HFF-Myc (cell line): Measurements from ENCODE around the gene ANKRD28.
A peak's percentile ranks its signal among the peaks of the same experiment; 100 is the strongest.
"Not testable (repeated sequence)": the region's sequence is repeated elsewhere in the genome, so short reads cannot be mapped to it uniquely, and the experiment has no call there.

Experiments
- DNase-seq: peaks from one replicate; pipeline ENCODE4 v3.0.0-alpha.2; 2011; ENCODE audit warnings: low read depth; ENCODE audit errors: extremely low read depth
- H3K4me3 ChIP-seq: replicated peaks from 2 replicates; pipeline ENCODE4 v1.5.1; 2011; ENCODE audit warnings: low read depth, mild to moderate bottlenecking, control low read depth, low read length
- TF ChIP-seq, protein P1 (sequence below): IDR thresholded peaks from 2 replicates; pipeline ENCODE4 v1.5.1; 2012; ENCODE audit warnings: mild to moderate bottlenecking, low read depth, low read length, control low read depth; ENCODE audit errors: missing control alignments

ANKRD28 gene

DNA sequence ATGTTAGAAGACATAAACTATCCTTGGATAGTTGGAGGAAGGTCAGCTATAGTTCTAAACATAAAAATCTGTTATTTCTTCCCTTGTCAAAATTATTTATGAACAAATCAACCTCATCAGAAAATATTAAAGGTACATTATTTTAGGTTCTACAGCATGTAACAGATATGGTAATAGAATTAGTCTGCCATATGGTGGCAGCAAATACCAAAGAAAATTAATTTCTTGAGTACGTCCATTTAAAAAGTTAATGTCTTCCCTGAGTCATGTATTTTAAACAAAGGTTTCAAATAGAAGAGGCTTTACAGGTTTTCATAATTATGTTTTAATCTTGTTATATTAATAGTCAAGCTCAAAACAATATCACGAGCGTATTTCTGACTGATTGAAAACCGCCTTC, 17.9 kb upstream of the ANKRD28 start:
- no peak overlapping the region for H3K4me3 ChIP-seq
- DNase-seq: peak; percentile 42
- TF ChIP-seq, protein P1, sequence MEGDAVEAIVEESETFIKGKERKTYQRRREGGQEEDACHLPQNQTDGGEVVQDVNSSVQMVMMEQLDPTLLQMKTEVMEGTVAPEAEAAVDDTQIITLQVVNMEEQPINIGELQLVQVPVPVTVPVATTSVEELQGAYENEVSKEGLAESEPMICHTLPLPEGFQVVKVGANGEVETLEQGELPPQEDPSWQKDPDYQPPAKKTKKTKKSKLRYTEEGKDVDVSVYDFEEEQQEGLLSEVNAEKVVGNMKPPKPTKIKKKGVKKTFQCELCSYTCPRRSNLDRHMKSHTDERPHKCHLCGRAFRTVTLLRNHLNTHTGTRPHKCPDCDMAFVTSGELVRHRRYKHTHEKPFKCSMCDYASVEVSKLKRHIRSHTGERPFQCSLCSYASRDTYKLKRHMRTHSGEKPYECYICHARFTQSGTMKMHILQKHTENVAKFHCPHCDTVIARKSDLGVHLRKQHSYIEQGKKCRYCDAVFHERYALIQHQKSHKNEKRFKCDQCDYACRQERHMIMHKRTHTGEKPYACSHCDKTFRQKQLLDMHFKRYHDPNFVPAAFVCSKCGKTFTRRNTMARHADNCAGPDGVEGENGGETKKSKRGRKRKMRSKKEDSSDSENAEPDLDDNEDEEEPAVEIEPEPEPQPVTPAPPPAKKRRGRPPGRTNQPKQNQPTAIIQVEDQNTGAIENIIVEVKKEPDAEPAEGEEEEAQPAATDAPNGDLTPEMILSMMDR: no peak

DNA sequence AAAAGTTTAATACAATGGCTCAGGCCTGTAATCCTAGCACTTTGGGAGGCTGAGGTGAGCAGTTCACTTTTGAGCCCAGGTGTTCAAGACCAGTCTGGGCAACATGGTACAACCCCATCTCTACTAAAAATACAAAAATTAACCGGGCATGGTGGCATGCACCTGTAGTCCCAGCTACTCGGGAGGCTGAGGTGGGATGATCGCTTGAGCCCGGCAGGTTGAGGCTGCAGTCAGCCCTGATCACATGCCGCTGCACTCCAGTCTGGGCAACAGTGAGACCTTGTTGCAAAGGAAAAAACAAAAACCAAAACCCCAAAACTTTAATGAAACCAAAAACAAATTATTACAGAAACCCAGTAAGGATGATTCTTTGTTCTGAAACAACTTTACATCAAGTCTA, 15.3 kb upstream of the ANKRD28 start:
- DNase-seq, H3K4me3 ChIP-seq: not testable (repeated sequence)

DNA sequence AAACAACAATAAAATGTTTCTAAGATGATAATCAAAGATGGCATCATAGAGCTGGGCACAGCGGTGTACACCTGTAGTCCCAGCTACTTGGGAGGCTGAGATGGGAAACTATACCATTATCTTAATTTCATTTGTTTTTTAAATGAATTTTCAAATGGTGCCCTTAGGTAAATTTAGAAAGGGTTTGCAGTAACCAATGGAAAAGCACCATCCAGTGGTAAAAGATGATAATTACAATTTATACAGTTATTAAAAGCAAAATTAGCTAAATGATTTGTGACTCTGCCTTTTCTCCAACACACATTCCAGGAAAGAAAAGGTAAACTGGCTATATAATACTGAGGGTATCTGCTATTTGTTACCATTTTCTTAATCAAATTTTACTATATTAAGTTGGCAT, 14.4 kb upstream of the ANKRD28 start:
- DNase-seq: no peak
- H3K4me3 ChIP-seq: no peak overlapping the region
- TF ChIP-seq, protein P1: no peak

DNA sequence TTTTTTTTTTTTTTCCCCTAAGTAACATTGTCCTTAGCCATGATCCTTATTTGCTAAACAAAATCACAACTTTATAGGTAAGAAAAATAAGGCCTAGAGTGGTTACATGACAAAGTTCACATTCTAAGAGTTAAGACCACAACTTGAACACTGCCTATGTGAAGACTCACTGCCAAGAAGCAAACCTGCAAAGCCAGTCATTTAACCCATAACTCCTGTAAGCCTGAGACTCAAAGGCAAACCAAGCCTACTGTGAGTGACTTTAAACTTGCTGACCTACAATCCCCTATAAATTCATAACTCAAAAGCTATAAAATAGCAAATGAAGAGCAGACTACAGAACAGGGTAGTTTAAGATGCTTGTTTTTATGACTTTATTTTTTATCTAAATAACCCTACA, 12.9 kb upstream of the ANKRD28 start:
- no peak overlapping the region for H3K4me3 ChIP-seq
- TF ChIP-seq, protein P1: no peak

DNA sequence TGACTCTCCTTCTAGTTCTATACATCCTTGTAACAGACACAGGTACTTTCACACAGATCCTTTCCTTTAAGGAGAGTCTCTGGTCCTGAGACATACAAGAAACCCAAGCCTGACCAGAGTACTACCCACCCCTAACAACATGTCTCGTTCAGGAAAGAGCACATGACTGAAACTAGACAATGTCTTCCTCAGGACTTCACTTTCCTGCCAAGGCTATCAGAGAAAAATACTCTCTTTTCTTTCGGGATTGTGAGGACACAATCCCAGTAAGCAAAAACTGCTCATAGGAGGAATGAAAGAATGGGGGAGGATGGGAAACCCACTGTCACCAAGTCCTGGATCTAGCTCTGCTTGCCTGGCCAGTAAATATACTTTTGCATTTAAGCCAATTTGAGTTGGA, 11.5 kb upstream of the ANKRD28 start:
- DNase-seq: no peak
- no peak overlapping the region for H3K4me3 ChIP-seq
- TF ChIP-seq, protein P1: no peak

More for the DNA sequence above, 12.9 kb upstream of the ANKRD28 start:
- no peak for DNase-seq

DNA sequence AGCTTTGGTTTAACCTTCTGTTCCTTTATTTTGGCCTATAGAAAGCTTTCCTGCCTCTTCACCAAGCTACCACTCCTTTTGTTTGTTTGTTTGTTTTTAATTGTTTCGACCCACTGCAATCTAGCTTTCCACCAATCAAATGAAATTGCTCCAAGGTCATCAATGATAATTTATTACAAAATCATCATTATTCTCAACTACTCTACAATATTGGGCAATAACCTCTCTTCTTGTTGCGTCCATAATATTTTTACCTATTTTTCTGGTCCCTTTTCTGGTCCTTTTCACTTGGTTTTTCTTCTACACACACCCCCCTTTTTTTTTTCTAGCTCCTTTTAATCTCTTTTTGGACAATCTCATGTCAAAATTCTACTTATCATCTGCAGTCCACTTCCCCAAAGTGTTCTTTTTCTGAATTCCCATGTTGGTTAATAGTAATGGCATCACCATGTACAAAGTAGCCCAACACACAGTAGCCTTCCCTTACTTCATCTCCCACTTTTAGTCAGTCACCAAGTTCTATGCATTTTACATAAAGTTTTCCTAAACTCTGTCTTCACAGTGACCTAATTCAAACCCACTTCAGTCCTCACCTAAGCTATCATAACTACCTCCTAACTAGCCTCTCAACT, 11.0 kb upstream of the ANKRD28 start:
- TF ChIP-seq, protein P1: no peak
- DNase-seq: no peak
- no peak overlapping the region for H3K4me3 ChIP-seq

DNA sequence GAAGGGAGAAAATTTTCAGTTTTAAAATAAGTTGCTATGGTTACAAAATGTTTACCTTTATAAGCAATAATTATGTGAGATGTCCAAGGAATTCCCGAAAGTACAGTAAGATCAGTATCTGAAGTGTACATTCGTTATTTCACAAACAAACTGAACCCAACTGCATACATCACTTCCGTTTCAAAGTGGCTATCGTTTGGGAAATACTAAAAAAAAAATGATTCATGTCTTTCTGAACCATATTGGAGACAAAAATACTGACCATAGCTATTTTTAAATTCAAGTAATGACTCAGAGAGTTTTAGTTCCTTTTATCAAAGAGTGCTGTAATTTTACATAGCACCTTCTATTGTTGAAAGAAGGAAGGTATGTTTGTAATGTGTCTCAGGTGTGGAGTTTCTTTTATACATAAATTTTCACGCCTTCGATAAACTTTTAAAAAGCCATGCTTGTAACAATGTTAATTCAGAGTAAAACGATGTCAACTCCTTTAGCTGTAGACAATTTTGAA, 8.0 kb upstream of the ANKRD28 start:
- no peak overlapping the region for H3K4me3 ChIP-seq
- TF ChIP-seq, protein P1: no peak
- peak; percentile 43 for DNase-seq
